GM19351 (cell line): ENCODE measurements around the gene VCAM1.
"Not testable (repeated sequence)": the region's sequence is repeated elsewhere in the genome, so short reads cannot be mapped to it uniquely, and the experiment has no call there.

Experiments
- ATAC-seq: cut with Tn5 transposase; IDR thresholded peaks from one replicate; pipeline ENCODE4 v1.9.1; 2021; ENCODE audit warnings: mild to moderate bottlenecking, moderate library complexity; ENCODE audit not compliant: unreplicated experiment

Gene VCAM1

DNA sequence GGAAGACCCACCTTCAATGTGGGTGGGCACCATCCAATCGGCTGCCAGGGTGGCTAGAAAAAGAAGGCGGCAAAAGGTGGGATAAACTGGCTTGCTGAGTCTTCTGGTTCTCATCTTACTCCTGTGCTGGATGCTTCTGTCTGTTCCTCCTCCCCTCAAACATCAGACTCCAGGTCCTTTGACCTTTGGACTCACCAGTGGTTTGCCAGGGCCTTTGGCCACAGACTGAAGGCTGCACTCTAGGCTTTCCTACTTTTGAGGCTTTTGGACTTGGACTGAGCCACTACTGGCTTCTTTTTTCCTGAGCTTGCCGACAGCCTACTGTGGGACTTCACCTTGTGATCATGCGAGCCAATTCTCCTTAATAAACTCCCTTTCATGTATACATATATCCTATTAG is 55.9 kb downstream of the VCAM1 start:
- ATAC-seq = no peak

DNA sequence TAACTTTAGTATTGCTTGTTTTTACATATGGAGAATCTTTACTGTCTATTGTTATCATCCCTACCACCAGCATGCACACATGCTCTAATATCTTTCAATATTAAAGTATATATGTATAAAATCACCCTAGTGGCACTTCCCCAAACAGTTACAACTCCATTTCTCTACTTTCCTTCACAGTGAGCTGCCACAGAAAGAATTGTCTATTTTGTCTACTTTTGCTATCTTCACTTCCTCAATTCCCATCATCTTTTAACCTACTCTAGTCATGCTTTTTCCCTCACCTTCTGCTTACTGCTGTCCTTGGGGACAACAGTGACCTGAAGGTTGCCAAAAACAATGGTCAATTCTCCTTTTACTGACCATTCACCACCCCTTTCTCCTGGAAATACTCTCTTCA is 59.2 kb downstream of the VCAM1 start:
- no peak for ATAC-seq

DNA sequence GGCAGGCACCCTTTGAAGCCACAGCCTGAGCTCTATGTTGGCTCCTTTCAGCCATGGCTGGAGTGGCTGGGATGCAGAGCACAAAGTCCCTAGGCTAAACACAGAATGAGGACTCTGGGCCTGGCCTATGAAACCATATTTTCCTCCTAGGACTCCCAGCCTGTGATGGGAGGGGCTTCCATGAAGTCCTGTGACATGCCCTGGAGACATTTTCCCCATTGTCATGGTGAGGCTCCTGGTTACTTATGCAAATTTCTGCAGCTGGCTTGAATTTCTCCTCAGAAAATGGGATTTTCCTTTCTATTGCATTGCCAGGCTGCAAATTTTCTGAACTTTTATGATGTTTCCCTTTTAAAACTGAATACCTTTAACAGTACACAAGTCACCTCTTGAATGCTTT is 61.3 kb downstream of the VCAM1 start:
- ATAC-seq = no peak

DNA sequence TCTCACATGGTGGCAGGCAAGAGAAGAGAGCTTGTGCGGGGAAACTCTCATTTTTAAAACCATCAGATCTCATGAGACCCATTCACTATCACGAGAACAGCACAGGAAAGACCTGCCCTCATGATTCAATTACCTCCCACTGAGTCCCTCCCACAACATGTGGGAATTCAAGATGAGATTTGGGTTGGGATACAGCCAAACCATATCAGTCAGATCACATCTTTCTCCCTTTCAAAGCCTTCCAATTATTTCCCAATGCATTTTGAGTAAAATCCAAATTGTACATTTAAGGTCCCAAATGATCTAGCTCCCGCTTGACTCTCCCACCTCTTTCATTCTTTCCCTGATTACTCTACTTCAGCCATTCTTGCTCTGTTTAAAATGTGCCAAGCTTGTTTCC is 62.2 kb downstream of the VCAM1 start:
- ATAC-seq = not testable (repeated sequence)

DNA sequence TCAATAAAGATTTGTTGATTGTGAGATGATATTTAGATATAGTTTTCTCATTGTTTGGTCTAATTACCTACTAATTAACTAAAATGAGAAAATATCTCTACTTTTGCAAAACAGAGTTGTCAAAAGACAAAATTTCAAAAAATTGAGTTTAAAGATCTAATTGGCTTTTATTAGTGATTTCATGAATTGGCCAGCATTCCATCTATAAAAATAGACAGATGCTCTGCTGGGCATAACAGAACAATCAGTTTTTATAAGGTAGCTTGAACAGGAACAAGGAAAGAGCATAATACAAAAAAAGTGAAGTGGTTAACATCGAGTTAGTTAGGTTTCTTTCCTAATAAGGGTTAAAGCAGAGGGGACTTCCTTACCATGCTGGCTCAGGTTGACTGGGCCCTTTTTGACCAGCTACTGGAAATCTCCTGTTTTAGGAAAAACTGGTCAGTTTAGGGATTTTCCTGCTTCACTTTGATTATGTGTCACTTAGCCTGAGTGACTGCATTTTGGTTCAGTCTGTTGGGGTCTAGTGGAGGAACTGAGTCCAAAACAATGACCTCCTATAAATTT is 63.0 kb downstream of the VCAM1 start:
- no peak for ATAC-seq

DNA sequence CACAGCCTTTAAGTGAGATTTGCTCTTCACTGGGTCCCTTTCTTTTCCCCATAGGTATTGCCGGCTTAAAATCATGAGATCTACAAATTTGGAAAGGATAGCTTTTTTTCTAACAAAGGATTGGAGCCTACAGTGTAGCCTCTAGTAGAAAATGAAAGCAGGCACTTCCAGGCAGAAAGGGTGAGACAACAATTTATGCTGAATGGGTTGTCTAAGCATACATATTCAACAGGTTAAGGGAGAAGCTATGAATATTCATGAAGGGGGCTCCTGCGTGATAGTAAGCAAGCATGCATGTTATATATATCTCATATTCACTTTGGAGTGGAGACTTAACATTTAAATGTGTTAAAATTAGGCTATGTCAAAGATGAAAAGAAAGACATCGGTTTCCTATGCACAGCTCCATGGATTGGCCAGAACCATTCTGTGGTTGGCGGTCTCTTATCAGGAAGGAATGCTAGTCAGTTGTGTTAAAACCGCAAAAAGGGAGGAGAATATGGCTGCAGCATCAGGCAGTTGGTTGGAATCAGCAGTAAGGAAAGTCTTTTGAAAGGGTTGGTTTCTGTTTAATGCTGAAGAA is 66.0 kb downstream of the VCAM1 start:
- no peak for ATAC-seq

DNA sequence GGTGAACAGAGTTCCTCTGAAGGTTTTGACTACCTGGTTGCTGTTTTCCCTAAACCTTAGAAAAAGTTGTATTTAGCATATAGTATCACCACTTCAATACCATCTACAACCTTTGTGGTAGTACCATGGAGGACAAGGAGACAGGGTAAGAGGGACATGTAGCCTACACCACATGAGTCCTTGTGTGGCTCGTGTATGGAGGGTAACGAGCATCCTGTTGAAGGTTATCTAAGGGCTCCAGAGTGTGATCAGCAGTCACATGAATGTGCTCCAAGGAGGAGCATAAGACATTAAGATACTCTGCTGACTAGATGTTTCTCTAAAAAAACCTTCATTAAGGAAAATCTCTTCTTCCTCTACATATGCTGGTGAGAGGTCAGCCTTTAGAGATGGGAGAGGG is 67.3 kb downstream of the VCAM1 start:
- no peak for ATAC-seq
